Measurements from ENCODE around the gene HES5. TPM values are rescaled to one million over a fixed set of nuclear protein-coding genes. Genes with fewer than 3 reads are reported as not detected.

The HES5 gene
- total RNA-seq (2014; rRNA removed; shearing (Covaris generic)) (0.21 TPM in 1 of 2 replicates, not detected in the other), polyA plus RNA-seq (2016; fragmentation: Nextera tagmentation; extraction: Ambion mirVana) (0.16 TPM in 1 of 2 replicates, not detected in the other)
- long read RNA-seq: 0 reads

GRCh38 chr1:2529784-2530512 lies at the start of gene HES5:
Gene HES5, minus strand, starts transcription at chr1:2530263. Its CDS starts 99 bp downstream, at chr1:2530164.
- no peaks in the 10 kb centered on the region for H3K36me3 ChIP-seq (ENCODE audit: insufficient read depth)
- H3K4me1 ChIP-seq (ENCODE audit: insufficient read depth): peaks cover 15% of the 10 kb centered on the region
- peaks cover 59% of the 10 kb centered on the region for H3K27me3 ChIP-seq (ENCODE audit: insufficient read depth)
- Mint-ChIP-seq H3K27ac (no peak within 1 kb of the TSS), H3K4me3 (peak within 1 kb of the TSS; percentile 55), H3K27me3 (ENCODE audit: insufficient read depth, low read depth, poor library complexity) (peaks cover 65% of the 10 kb centered on the region), H3K4me1 (peaks cover 26% of the 10 kb centered on the region), H3K9me3 (no peaks in the 10 kb centered on the region), H3K36me3 (ENCODE audit: low read depth) (no peaks in the 10 kb centered on the region)
- peaks cover 10% of the 10 kb centered on the region for H3K79me2 ChIP-seq (replicated peaks; ENCODE audit: insufficient read depth)
- peak within 1 kb of the TSS; percentile 87 for H3K4me2 ChIP-seq
- no peak within 1 kb of the TSS; the same call in 1 of the 2 replicates for H2AFZ ChIP-seq
- H3K27ac ChIP-seq (ENCODE audit: low read depth): no peak within 1 kb of the TSS
- ATAC-seq: peak; percentile 19
- H3K4me3 ChIP-seq: peak within 1 kb of the TSS; percentile 57
- no peaks in the 10 kb centered on the region for H3F3A ChIP-seq (replicated peaks; ENCODE audit: low read depth)
- TF ChIP-seq POLR2AphosphoS5 (IDR thresholded peaks at IDR 0.05; ENCODE audit: low read depth) (no peak), EZH2 (IDR thresholded peaks at IDR 0.05; ENCODE audit: low read depth, unreplicated experiment) (peak; percentile 78), JUNB (IDR thresholded peaks at IDR 0.05; ENCODE audit: unreplicated experiment) (no peak), ZNF331 (CRISPR knock-in tag; IDR thresholded peaks at IDR 0.05; ENCODE audit: low read depth) (no peak), CREB1 (CRISPR knock-in tag; IDR thresholded peaks at IDR 0.05; ENCODE audit: low read depth) (no peak), ETS1 (IDR thresholded peaks at IDR 0.05) (no peak), EZH2phosphoT487 (IDR thresholded peaks at IDR 0.05; ENCODE audit: unreplicated experiment) (peak; percentile 49), ZNF462 (CRISPR knock-in tag; IDR thresholded peaks at IDR 0.05) (no peak)
- peaks cover 9% of the 10 kb centered on the region for H4K20me1 ChIP-seq (replicated peaks; ENCODE audit: insufficient read depth)
- peak; percentile 82 for DNase-seq (ENCODE audit: low spot score)
- no peaks in the 10 kb centered on the region for H3K9me2 ChIP-seq (ENCODE audit: insufficient read depth)
